ENCODE measurements around the gene MAP2K3. TPM values are rescaled to one million over a fixed set of nuclear protein-coding genes. Genes with fewer than 3 reads are reported as not detected.
A peak's percentile ranks its signal among the peaks of the same experiment; 100 is the strongest.

MAP2K3 gene
- total and polyA plus RNA-seq, 2 experiments from 2014 or later, result 42.6 to 119 TPM

DNA sequence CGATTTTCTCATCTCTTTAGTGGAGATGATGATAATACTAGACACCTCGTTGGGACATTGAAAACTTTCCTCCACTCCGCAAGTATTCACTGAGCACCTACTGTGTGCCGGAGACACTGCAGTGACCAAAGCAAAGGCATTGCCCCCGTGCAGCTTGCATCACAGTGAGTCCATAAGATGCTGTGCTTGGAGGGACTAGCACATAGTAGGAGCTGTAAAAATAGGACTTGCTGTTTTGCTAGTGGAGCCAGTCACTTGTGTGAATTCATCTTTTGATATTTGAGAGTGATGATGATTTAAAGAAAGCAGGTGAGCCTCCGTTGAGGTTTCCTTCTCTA is 5.3 kb upstream of the MAP2K3 start:
- Histone ChIP-seq H3K27ac (no peak overlapping the region), H3K79me2 (ENCODE audit: insufficient read depth) (no peaks in the 10 kb centered on the region; the same call in none of the 2 replicates), H4K20me1 (ENCODE audit: insufficient read depth) (no peaks in the 10 kb centered on the region), H3K4me1 (ENCODE audit: insufficient read depth) (peaks cover 19% of the 10 kb centered on the region), H3F3A (ENCODE audit: insufficient read depth) (peaks cover 25% of the 10 kb centered on the region), H3K4me3 (no peak overlapping the region), H3K9me3 (ENCODE audit: low read depth) (no peaks in the 10 kb centered on the region), H3K4me2 (ENCODE audit: unreplicated experiment) (no peak overlapping the region), H3K9ac (no peak overlapping the region), H3K27me3 (replicated peaks; ENCODE audit: insufficient read depth) (no peaks in the 10 kb centered on the region), H3K36me3 (ENCODE audit: low read depth) (no peaks in the 10 kb centered on the region), H2AFZ (no peak overlapping the region), H3K9me2 (ENCODE audit: insufficient read depth) (no peaks in the 10 kb centered on the region)
- TF ChIP-seq EZH2 (IDR thresholded peaks at IDR 0.05; ENCODE audit: insufficient read depth, poor library complexity, severe bottlenecking), result no peak
- TF ChIP-seq EZH2phosphoT487 (IDR thresholded peaks at IDR 0.05; ENCODE audit: insufficient read depth, low read depth), result no peak
- DNase-seq, result no peak
- WGBS, 2 experiments (ENCODE audit: low coverage in 1 of 2, low lambda C conversion rate in 2 of 2, missing lambda C conversion rate in 2 of 2), result 70 to 75% methylated on average over 6 of the region's 6 CpGs
- in situ Hi-C loops (cut with MboI), result no loop called here

GRCh38 chr17:21279582-21279981 is 4.9 kb upstream of the MAP2K3 start:
- Histone ChIP-seq H3K36me3 (ENCODE audit: low read depth) (no peaks in the 10 kb centered on the region), H3K27ac (no peak overlapping the region), H3K9ac (no peak overlapping the region), H3K4me1 (ENCODE audit: insufficient read depth) (peaks cover 19% of the 10 kb centered on the region), H3K4me3 (no peak overlapping the region), H2AFZ (no peak overlapping the region; the same call in 1 of the 2 replicates), H3F3A (ENCODE audit: insufficient read depth) (peaks cover 25% of the 10 kb centered on the region), H3K79me2 (ENCODE audit: insufficient read depth) (peaks cover under 1% of the 10 kb centered on the region), H3K9me2 (ENCODE audit: insufficient read depth) (no peaks in the 10 kb centered on the region), H3K9me3 (ENCODE audit: low read depth) (no peaks in the 10 kb centered on the region), H3K4me2 (ENCODE audit: unreplicated experiment) (no peak overlapping the region), H4K20me1 (ENCODE audit: insufficient read depth) (no peaks in the 10 kb centered on the region), H3K27me3 (replicated peaks; ENCODE audit: insufficient read depth) (no peaks in the 10 kb centered on the region)
- in situ Hi-C loops (cut with MboI), result no loop called here
- TF ChIP-seq EZH2phosphoT487 (IDR thresholded peaks at IDR 0.05; ENCODE audit: insufficient read depth, low read depth) (no peak), EZH2 (IDR thresholded peaks at IDR 0.05; ENCODE audit: insufficient read depth, poor library complexity, severe bottlenecking) (no peak)
- WGBS, 2 experiments (ENCODE audit: low coverage in 1 of 2, low lambda C conversion rate in 2 of 2, missing lambda C conversion rate in 2 of 2), result 74 to 75% methylated on average over 6 of the region's 6 CpGs
- DNase-seq, result no peak

DNA sequence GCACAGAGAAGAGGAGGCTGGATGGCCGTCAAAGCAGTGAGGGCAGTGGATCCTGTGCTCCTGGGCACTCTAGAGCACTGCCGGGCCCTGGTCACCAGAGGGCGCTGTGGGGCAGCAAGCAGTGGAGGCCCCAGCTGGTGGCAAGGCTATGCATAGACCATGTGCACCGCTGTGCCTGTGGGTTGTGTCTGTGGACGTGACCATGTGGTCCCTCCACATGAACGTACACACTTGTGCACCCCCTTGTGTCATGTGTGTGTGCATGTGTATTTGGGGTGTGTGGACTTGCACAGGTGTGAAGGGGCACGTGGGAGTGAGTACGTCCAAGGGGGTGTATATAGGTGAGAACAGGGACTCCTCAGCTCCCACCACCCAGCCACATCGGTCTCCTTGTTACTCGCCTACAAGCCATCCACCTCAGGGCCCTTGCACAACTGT is 4.4 kb upstream of the MAP2K3 start:
- WGBS, 2 experiments (ENCODE audit: low coverage in 1 of 2, low lambda C conversion rate in 2 of 2, missing lambda C conversion rate in 2 of 2), result 25 to 38% methylated on average over 9 to 10 of the region's 10 CpGs

GRCh38 chr17:21282231-21282630 is 2.3 kb upstream of the MAP2K3 start:
- peaks cover 46% of the 10 kb centered on the region for H3F3A ChIP-seq (ENCODE audit: insufficient read depth)
- H3K9me3 ChIP-seq (ENCODE audit: low read depth), result no peaks in the 10 kb centered on the region
- H3K4me1 ChIP-seq (ENCODE audit: insufficient read depth), result peaks cover 21% of the 10 kb centered on the region
- peaks cover 26% of the 10 kb centered on the region for H3K79me2 ChIP-seq (ENCODE audit: insufficient read depth)
- peak; percentile 100 for DNase-seq
- peak overlapping the region; percentile 42 for H3K9ac ChIP-seq
- H3K36me3 ChIP-seq (ENCODE audit: low read depth), result no peaks in the 10 kb centered on the region
- no peaks in the 10 kb centered on the region for H3K9me2 ChIP-seq (ENCODE audit: insufficient read depth)
- in situ Hi-C loops (cut with MboI), result no loop called here
- H3K27ac ChIP-seq, result peak overlapping the region; percentile 87
- H3K27me3 ChIP-seq (replicated peaks; ENCODE audit: insufficient read depth), result no peaks in the 10 kb centered on the region
- H4K20me1 ChIP-seq (ENCODE audit: insufficient read depth), result no peaks in the 10 kb centered on the region
- 1 to 3% methylated on average over 5 of the region's 5 CpGs for WGBS, 2 experiments (ENCODE audit: low coverage in 1 of 2, low lambda C conversion rate in 2 of 2, missing lambda C conversion rate in 2 of 2)
- no peak overlapping the region for H2AFZ ChIP-seq
- no peak for TF ChIP-seq EZH2phosphoT487 (IDR thresholded peaks at IDR 0.05; ENCODE audit: insufficient read depth, low read depth)
- no peak overlapping the region for H3K4me2 ChIP-seq (ENCODE audit: unreplicated experiment)
- H3K4me3 ChIP-seq, result no peak overlapping the region

More for the DNA sequence above, 4.4 kb upstream of the MAP2K3 start:
- Histone ChIP-seq H3K36me3 (ENCODE audit: low read depth) (no peaks in the 10 kb centered on the region), H2AFZ (no peak overlapping the region; the same call in 1 of the 2 replicates), H3F3A (ENCODE audit: insufficient read depth) (peaks cover 27% of the 10 kb centered on the region), H3K27ac (no peak overlapping the region), H3K79me2 (ENCODE audit: insufficient read depth) (peaks cover 6% of the 10 kb centered on the region), H3K27me3 (replicated peaks; ENCODE audit: insufficient read depth) (no peaks in the 10 kb centered on the region), H3K4me1 (ENCODE audit: insufficient read depth) (peaks cover 17% of the 10 kb centered on the region), H4K20me1 (ENCODE audit: insufficient read depth) (no peaks in the 10 kb centered on the region), H3K9ac (no peak overlapping the region), H3K4me2 (ENCODE audit: unreplicated experiment) (no peak overlapping the region), H3K9me3 (ENCODE audit: low read depth) (no peaks in the 10 kb centered on the region), H3K4me3 (no peak overlapping the region), H3K9me2 (ENCODE audit: insufficient read depth) (no peaks in the 10 kb centered on the region)
- no peak for TF ChIP-seq EZH2 (IDR thresholded peaks at IDR 0.05; ENCODE audit: insufficient read depth, poor library complexity, severe bottlenecking)
- no peak for TF ChIP-seq EZH2phosphoT487 (IDR thresholded peaks at IDR 0.05; ENCODE audit: insufficient read depth, low read depth)
- in situ Hi-C loops (cut with MboI), result no loop called here
- DNase-seq, result peak; percentile 89

DNA sequence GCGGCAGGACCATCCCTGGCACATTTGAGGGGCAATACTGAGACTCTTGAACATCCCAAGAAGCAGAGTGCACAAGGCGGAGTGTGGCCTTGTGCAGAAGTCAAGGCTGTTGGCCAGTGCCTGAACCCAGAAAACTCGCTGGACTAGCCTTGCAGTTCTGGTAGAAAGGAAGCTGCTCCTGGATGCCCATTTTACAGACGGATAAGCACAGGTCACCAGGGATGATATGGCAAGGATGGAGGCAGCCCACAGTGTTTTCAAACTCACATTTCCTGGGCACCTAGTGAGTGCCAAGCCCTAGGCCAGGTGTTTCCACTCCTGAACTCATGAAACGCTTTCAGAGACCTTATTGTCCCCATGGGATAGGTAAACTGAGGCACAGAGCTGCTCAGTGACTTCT is 1.7 kb upstream of the MAP2K3 start:
- H3K27ac ChIP-seq, result peak overlapping the region; percentile 87
- peak overlapping the region; percentile 42 for H3K9ac ChIP-seq
- TF ChIP-seq EZH2 (IDR thresholded peaks at IDR 0.05; ENCODE audit: insufficient read depth, poor library complexity, severe bottlenecking) (no peak), EZH2phosphoT487 (IDR thresholded peaks at IDR 0.05; ENCODE audit: insufficient read depth, low read depth) (no peak)
- no peaks in the 10 kb centered on the region for H3K9me2 ChIP-seq (ENCODE audit: insufficient read depth)
- DNase-seq, result no peak
- peaks cover 32% of the 10 kb centered on the region for H3K79me2 ChIP-seq (ENCODE audit: insufficient read depth)
- H3K36me3 ChIP-seq (ENCODE audit: low read depth), result no peaks in the 10 kb centered on the region
- H3K9me3 ChIP-seq (ENCODE audit: low read depth), result no peaks in the 10 kb centered on the region
- peaks cover 48% of the 10 kb centered on the region for H3F3A ChIP-seq (ENCODE audit: insufficient read depth)
- H3K4me2 ChIP-seq (ENCODE audit: unreplicated experiment), result no peak overlapping the region
- no peaks in the 10 kb centered on the region for H4K20me1 ChIP-seq (ENCODE audit: insufficient read depth)
- H3K27me3 ChIP-seq (replicated peaks; ENCODE audit: insufficient read depth), result no peaks in the 10 kb centered on the region
- no peak overlapping the region for H2AFZ ChIP-seq
- in situ Hi-C loops (cut with MboI), result no loop called here
- H3K4me1 ChIP-seq (ENCODE audit: insufficient read depth), result peaks cover 25% of the 10 kb centered on the region
- no peak overlapping the region for H3K4me3 ChIP-seq
- WGBS, 2 experiments (ENCODE audit: low coverage in 1 of 2, low lambda C conversion rate in 2 of 2, missing lambda C conversion rate in 2 of 2), result 68 to 72% methylated on average over 5 of the region's 5 CpGs

Measured in GM23248 (cell line).